ENCODE data around the gene SLC36A4. TPM values are rescaled to one million over a fixed set of nuclear protein-coding genes. Genes with fewer than 3 reads are reported as not detected.
"Not testable (repeated sequence)": the region's sequence is repeated elsewhere in the genome, so short reads cannot be mapped to it uniquely, and the experiment has no call there.

The SLC36A4 gene
- polyA plus RNA-seq, 4 donors: 0.45 to 4.9 (median 2.4) TPM

- FAIRE-seq (no peak), DNase-seq (peak; percentile 3 to 79)
- H3K4me3 ChIP-seq (ENCODE audit: low read depth in 1 of 3, low read length in 3 of 3): no peak overlapping the region
- H3K27ac ChIP-seq (ENCODE audit: low read depth in 1 of 3, low read length in 2 of 3): no peak overlapping the region
- H3K36me3 ChIP-seq (ENCODE audit: control insufficient read depth in 3 of 3, insufficient read depth in 2 of 3, low read depth in 1 of 3, low read length in 3 of 3): no peaks in the 10 kb centered on the region
- WGBS, 3 donors: 10 to 51% (median 30%) methylated on average over 4 of the region's 4 CpGs
- H3K27me3 ChIP-seq (ENCODE audit: control insufficient read depth in 3 of 3, insufficient read depth in 3 of 3, low read length in 3 of 3): no peaks in the 10 kb centered on the region
- H3K9me3 ChIP-seq (ENCODE audit: control insufficient read depth in 2 of 2, insufficient read depth in 1 of 2, low read depth in 1 of 2, low read length in 1 of 2): no peaks in the 10 kb centered on the region
- peaks cover 0 to 2% (median 0%) of the 10 kb centered on the region in 3 donors for H3K4me1 ChIP-seq (ENCODE audit: control insufficient read depth in 3 of 3, insufficient read depth in 2 of 3, low read depth in 1 of 3, low read length in 2 of 3)
Measured at GRCh38 chr11:93123351-93123898, 74.4 kb downstream of the SLC36A4 start.

GRCh38 chr11:93122535-93123235, 75.1 kb downstream of the SLC36A4 start:
- H3K4me1 ChIP-seq (ENCODE audit: control insufficient read depth in 3 of 3, insufficient read depth in 2 of 3, low read depth in 1 of 3, low read length in 2 of 3): peaks cover 0 to 2% (median 0%) of the 10 kb centered on the region in 3 donors
- H3K4me3 ChIP-seq (ENCODE audit: low read depth in 1 of 3, low read length in 3 of 3): no peak overlapping the region
- no peak overlapping the region for H3K27ac ChIP-seq (ENCODE audit: low read depth in 1 of 3, low read length in 2 of 3)
- 33 to 64% (median 50%) methylated on average over 2 of the region's 2 CpGs for WGBS, 3 donors
- no peaks in the 10 kb centered on the region for H3K36me3 ChIP-seq (ENCODE audit: control insufficient read depth in 3 of 3, insufficient read depth in 2 of 3, low read depth in 1 of 3, low read length in 3 of 3)
- no peaks in the 10 kb centered on the region for H3K27me3 ChIP-seq (ENCODE audit: control insufficient read depth in 3 of 3, insufficient read depth in 3 of 3, low read length in 3 of 3)
- H3K9me3 ChIP-seq (ENCODE audit: control insufficient read depth in 2 of 2, insufficient read depth in 1 of 2, low read depth in 1 of 2, low read length in 1 of 2): no peaks in the 10 kb centered on the region
- peak in 1 of 2 donors; percentile 4 for DNase-seq
- FAIRE-seq: no peak

GRCh38 chr11:93118276-93118675, 79.5 kb downstream of the SLC36A4 start:
- H3K4me3 ChIP-seq (ENCODE audit: low read depth in 1 of 3, low read length in 3 of 3): no peak overlapping the region
- no peak for DNase-seq
- no peaks in the 10 kb centered on the region for H3K9me3 ChIP-seq (ENCODE audit: control insufficient read depth in 2 of 2, insufficient read depth in 1 of 2, low read depth in 1 of 2, low read length in 1 of 2)
- H3K4me1 ChIP-seq (ENCODE audit: control insufficient read depth in 3 of 3, insufficient read depth in 2 of 3, low read depth in 1 of 3, low read length in 2 of 3): no peaks in the 10 kb centered on the region
- H3K27ac ChIP-seq (ENCODE audit: low read depth in 1 of 3, low read length in 2 of 3): no peak overlapping the region
- no peak for FAIRE-seq
- no peaks in the 10 kb centered on the region for H3K36me3 ChIP-seq (ENCODE audit: control insufficient read depth in 3 of 3, insufficient read depth in 2 of 3, low read depth in 1 of 3, low read length in 3 of 3)
- H3K27me3 ChIP-seq (ENCODE audit: control insufficient read depth in 3 of 3, insufficient read depth in 3 of 3, low read length in 3 of 3): no peaks in the 10 kb centered on the region

GRCh38 chr11:93117565-93117964, 80.2 kb downstream of the SLC36A4 start:
- Histone ChIP-seq H3K9me3 (ENCODE audit: control insufficient read depth in 2 of 2, insufficient read depth in 1 of 2, low read depth in 1 of 2, low read length in 1 of 2) (no peaks in the 10 kb centered on the region), H3K4me1 (ENCODE audit: control insufficient read depth in 3 of 3, insufficient read depth in 2 of 3, low read depth in 1 of 3, low read length in 2 of 3) (no peaks in the 10 kb centered on the region), H3K4me3 (ENCODE audit: low read depth in 1 of 3, low read length in 3 of 3) (no peak overlapping the region), H3K36me3 (ENCODE audit: control insufficient read depth in 3 of 3, insufficient read depth in 2 of 3, low read depth in 1 of 3, low read length in 3 of 3) (no peaks in the 10 kb centered on the region), H3K27ac (ENCODE audit: low read depth in 1 of 3, low read length in 2 of 3) (no peak overlapping the region), H3K27me3 (ENCODE audit: control insufficient read depth in 3 of 3, insufficient read depth in 3 of 3, low read length in 3 of 3) (no peaks in the 10 kb centered on the region)
- DNase-seq (no peak), FAIRE-seq (no peak)
- 56 to 86% (median 76%) methylated on average over 6 of the region's 6 CpGs for WGBS, 3 donors

- FAIRE-seq: no peak
- H3K27ac ChIP-seq (ENCODE audit: low read depth in 1 of 3, low read length in 2 of 3): no peak overlapping the region
Measured at GRCh38 chr11:93116641-93117441, 81.0 kb downstream of the SLC36A4 start.

GRCh38 chr11:93114304-93114703, 83.5 kb downstream of the SLC36A4 start:
- WGBS, 3 donors: 83 to 87% (median 83%) methylated on average over 4 of the region's 4 CpGs
- Histone ChIP-seq H3K36me3 (ENCODE audit: control insufficient read depth in 3 of 3, insufficient read depth in 2 of 3, low read depth in 1 of 3, low read length in 3 of 3) (no peaks in the 10 kb centered on the region), H3K4me1 (ENCODE audit: control insufficient read depth in 3 of 3, insufficient read depth in 2 of 3, low read depth in 1 of 3, low read length in 2 of 3) (no peaks in the 10 kb centered on the region), H3K27ac (ENCODE audit: low read depth in 1 of 3, low read length in 2 of 3) (no peak overlapping the region), H3K9me3 (ENCODE audit: control insufficient read depth in 2 of 2, insufficient read depth in 1 of 2, low read depth in 1 of 2, low read length in 1 of 2) (no peaks in the 10 kb centered on the region), H3K27me3 (ENCODE audit: control insufficient read depth in 3 of 3, insufficient read depth in 3 of 3, low read length in 3 of 3) (no peaks in the 10 kb centered on the region), H3K4me3 (ENCODE audit: low read depth in 1 of 3, low read length in 3 of 3) (no peak overlapping the region)
- DNase-seq (no peak), FAIRE-seq (no peak)

More at GRCh38 chr11:93116641-93117441, 81.0 kb downstream of the SLC36A4 start:
- WGBS, 3 donors: 53 to 60% (median 56%) methylated on average over 6 of the region's 6 CpGs
- H3K9me3 ChIP-seq (ENCODE audit: control insufficient read depth in 2 of 2, insufficient read depth in 1 of 2, low read depth in 1 of 2, low read length in 1 of 2): no peaks in the 10 kb centered on the region
- H3K4me1 ChIP-seq (ENCODE audit: control insufficient read depth in 3 of 3, insufficient read depth in 2 of 3, low read depth in 1 of 3, low read length in 2 of 3): no peaks in the 10 kb centered on the region
- H3K4me3 ChIP-seq (ENCODE audit: low read depth in 1 of 3, low read length in 3 of 3): no peak overlapping the region
- no peaks in the 10 kb centered on the region for H3K36me3 ChIP-seq (ENCODE audit: control insufficient read depth in 3 of 3, insufficient read depth in 2 of 3, low read depth in 1 of 3, low read length in 3 of 3)
- no peaks in the 10 kb centered on the region for H3K27me3 ChIP-seq (ENCODE audit: control insufficient read depth in 3 of 3, insufficient read depth in 3 of 3, low read length in 3 of 3)
- DNase-seq: peak in 1 of 2 donors; percentile 44

GRCh38 chr11:93113824-93114223, 84.0 kb downstream of the SLC36A4 start:
- no peak for FAIRE-seq
- no peak overlapping the region for H3K4me3 ChIP-seq (ENCODE audit: low read depth in 1 of 3, low read length in 3 of 3)
- no peaks in the 10 kb centered on the region for H3K27me3 ChIP-seq (ENCODE audit: control insufficient read depth in 3 of 3, insufficient read depth in 3 of 3, low read length in 3 of 3)
- no peaks in the 10 kb centered on the region for H3K9me3 ChIP-seq (ENCODE audit: control insufficient read depth in 2 of 2, insufficient read depth in 1 of 2, low read depth in 1 of 2, low read length in 1 of 2)
- no peak for DNase-seq
- no peaks in the 10 kb centered on the region for H3K36me3 ChIP-seq (ENCODE audit: control insufficient read depth in 3 of 3, insufficient read depth in 2 of 3, low read depth in 1 of 3, low read length in 3 of 3)
- no peaks in the 10 kb centered on the region for H3K4me1 ChIP-seq (ENCODE audit: control insufficient read depth in 3 of 3, insufficient read depth in 2 of 3, low read depth in 1 of 3, low read length in 2 of 3)
- WGBS, 3 donors: 73 to 79% (median 75%) methylated on average over 3 of the region's 3 CpGs
- no peak overlapping the region for H3K27ac ChIP-seq (ENCODE audit: low read depth in 1 of 3, low read length in 2 of 3)

GRCh38 chr11:93111147-93111546, 86.6 kb downstream of the SLC36A4 start:
- not testable (repeated sequence) for FAIRE-seq; H3K27me3 ChIP-seq (ENCODE audit: control insufficient read depth in 3 of 3, insufficient read depth in 3 of 3, low read length in 3 of 3); H3K36me3 ChIP-seq (ENCODE audit: control insufficient read depth in 3 of 3, insufficient read depth in 2 of 3, low read depth in 1 of 3, low read length in 3 of 3)

More at GRCh38 chr11:93111147-93111546, 86.6 kb downstream of the SLC36A4 start:
- not testable (repeated sequence) for H3K4me3 ChIP-seq (ENCODE audit: low read depth in 1 of 3, low read length in 3 of 3); H3K9me3 ChIP-seq (ENCODE audit: control insufficient read depth in 2 of 2, insufficient read depth in 1 of 2, low read depth in 1 of 2, low read length in 1 of 2); H3K27ac ChIP-seq (ENCODE audit: low read depth in 1 of 3, low read length in 2 of 3); DNase-seq; H3K4me1 ChIP-seq (ENCODE audit: control insufficient read depth in 3 of 3, insufficient read depth in 2 of 3, low read depth in 1 of 3, low read length in 2 of 3)

Data from small intestine (tissue), 7 donors.